ENCODE measurements around the gene OSGIN1.

Gene OSGIN1

DNA sequence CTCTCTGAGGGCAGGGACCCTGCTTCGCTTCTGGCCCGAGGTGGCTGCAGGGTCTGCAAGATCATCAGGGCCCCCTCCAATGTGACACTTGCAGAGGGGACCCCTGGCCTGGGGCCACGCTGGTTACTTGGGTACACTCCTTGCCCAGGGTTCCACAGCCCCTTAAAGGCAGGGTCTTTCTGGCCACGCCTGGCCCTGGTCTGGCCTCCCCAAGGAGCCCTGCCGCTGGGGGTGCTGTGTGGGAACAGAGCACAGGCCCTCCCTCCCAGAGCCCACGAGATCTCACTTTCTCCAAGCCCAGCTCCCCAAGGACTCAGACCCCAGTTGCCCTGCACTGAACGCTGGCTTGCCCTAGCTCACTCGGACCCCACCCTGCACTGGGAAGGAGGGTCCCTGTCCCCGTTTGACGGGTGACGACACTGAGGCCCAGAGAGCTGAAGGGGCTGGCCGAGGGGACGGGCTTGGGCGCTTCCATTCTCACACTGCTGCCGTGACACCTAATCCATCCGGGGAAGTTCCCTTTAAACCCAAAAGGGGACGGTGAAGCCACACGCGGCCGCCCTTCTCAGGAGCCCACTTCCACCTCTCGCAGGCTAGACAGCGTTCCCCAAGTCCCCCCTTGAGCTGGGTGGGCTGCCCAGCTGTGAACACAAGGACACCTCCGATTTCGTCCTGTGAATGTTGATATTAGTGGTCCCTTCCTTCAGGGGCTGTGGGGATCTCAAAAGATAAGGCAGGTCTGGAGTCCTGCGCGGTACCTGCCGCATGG, 26.9 kb upstream of the OSGIN1 start:
- in situ Hi-C loops (cut with HindIII; ENCODE audit: low sequenced_read_pairs) = no loop called here

DNA sequence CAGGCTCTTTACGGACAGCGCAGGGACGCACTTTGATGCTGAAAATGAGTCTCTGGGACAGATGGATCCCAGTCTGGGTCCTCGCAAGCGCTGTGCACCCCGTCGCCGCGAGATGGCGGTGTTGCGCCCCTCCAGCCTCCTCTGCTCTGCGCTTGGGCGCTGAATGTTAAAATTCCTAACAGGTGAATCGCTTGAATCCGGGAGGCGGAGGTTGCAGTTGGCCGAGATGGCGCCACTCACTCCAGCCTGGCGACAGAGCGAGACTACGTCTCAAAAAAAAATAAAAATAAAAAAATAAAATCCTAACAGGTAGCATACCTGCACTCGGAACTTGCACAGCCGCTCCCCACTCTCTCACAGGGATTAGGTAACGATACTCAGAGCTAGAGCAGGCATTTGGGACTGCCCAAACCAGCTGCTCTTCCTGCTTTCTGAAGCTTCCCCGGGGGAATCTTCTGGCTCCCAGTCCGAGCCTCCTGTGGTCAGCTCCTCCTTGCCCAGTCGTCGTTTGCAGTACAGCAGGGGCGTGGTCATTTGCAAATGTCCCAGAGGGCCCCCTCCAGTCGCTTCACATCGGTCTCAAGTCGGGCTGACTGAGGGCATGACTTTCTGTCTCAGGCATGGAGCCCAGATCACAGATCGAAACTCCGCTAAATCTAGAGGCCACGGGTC, 26.2 kb upstream of the OSGIN1 start:
- in situ Hi-C loops (cut with HindIII; ENCODE audit: low sequenced_read_pairs) = no loop called here

DNA sequence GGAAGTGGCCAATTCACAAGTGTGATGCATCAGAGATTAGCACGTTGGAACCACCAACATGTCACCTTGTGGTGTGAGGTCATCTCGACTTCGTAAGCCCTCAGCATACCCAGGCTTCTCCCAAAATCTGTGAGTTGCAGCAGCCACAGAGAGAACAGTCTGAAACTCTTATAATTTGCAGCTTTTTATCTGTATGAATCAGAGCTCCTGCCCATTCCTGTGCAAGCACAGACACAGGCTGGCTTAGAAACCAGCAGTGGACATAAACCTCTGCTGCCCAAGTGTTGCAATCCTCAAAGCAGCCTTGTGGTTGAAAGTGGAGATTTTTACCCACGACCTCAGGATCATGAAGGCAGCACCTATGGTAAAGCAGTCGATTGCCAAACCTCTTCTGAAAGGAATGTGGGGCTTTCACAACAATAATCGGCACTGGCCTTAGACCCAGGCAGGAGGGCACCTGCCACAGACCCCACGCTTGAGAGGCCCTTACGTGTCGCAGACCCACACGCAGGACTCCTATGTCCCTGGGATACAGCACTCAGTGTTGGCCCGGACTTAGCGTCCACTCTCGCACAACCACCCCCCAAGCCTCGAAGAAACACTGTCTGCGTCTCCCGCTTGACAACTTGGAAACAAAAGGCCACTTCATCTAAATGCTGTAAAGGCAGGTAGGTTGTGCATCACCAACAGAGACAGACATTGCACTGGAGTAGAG, 24.5 kb upstream of the OSGIN1 start:
- in situ Hi-C loops (cut with HindIII; ENCODE audit: low sequenced_read_pairs) = no loop called here

DNA sequence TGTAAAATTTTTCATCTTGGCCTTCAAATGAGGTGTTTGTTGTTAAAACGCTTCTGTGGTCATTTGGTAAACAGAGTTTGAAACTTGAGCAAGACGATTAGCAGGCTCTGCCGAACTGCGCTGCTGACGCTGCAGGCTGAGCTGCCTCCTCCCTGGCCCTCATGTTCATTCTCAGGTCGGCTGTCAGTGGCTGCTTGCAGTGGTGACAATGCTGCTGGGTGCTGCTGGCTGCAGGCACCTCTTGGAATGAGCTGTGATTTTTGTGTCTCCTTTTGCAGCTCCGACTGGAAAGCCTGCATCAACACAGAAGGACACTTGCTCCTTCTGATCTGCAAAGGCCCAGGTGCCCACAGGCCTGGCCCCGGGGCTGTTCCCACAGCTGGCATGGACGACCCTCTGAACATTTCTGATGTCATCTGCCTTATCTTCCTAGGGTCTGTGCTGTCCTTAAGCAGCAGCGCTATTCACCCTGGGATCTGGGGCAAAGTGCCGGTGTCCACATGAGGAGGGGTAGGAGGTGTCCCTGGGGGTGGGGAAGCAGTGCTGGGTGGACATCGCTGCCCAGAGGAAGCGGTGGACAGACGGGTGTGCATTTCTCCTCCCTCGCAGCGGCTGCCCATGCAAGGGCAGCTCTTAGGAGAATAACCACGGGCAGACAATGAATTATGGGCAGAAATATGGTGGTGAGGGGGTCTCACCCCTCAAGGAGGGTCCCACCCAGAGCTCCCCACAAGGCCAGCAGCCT, 23.1 kb upstream of the OSGIN1 start:
- in situ Hi-C loops (cut with HindIII; ENCODE audit: low sequenced_read_pairs) = no loop called here

DNA sequence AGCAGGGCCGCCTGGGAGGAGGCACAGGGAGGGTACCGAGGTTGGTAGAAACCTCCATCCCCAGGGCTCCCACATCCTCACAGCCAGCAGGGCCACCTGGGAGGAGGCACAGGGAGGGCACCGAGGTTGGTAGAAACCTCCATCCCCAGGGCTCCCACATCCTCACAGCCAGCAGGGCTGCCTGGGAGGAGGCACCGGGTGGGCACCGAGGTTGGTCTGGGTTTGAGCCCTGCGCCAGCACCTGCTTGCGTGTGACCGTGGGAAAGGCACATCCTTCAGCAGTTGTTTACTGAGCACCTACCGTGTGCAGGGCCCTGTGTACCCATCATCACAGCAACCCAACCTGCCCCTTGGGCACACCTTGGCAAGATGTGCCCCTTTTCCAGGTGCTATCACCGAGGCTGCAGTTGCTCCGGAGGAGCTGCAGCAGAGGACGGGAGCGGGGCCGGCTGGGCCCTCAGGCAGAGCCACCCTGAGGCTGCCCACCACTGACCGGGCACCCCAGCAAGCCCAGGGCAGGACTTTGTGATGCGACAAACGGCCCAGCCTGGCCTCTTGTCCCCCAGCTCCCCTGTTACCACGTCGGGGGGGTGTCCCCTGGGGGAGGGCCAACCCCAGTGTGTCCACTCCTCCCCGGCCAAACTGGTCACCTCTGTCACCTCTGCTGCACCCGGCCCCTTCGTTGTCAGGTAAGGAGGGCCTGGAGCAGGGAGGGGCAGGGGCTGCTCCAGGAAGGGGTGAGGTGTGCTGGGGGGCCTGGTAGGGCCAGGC, 22.1 kb upstream of the OSGIN1 start:
- in situ Hi-C loops (cut with HindIII; ENCODE audit: low sequenced_read_pairs) = no loop called here

DNA sequence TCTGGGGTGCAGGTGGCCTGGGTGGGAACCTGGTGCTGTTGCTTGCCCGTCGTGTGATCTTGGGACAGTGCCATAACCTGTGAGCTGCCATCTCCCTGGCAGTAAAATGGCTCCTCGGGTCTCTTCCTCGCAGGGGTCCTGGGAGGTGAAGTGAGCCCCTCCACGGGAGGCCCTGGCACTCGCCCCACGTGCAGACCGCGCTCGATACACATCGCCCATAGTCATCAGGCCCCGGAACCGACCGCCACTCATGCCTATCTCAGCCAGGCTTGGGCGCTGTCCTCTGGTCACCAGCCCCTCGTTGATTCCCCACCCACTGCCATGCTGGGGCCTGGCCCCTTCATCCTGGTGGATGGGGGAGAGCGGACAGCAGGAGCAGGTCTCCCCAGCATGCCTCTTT, 21.5 kb upstream of the OSGIN1 start:
- in situ Hi-C loops (cut with HindIII; ENCODE audit: low sequenced_read_pairs) = no loop called here

DNA sequence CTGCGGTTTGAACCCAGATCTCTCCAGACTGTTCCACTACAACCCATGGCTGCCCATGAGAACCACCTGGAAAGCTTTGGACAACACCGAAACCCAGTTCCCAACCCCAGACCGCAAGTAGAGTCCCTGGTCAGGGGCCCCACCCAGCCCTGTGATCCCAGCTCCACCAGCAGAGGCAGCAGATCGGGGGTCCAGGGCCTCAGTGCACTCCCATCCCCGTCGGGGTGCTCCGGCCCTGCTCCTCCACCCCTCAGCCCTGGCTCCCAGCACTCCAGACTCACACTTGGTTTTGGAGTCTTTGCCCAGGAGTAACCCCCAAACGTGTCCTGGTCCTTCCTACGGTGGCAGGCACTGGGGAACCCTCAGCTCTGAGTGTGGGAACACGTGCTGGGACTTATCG, 20.7 kb upstream of the OSGIN1 start:
- in situ Hi-C loops (cut with HindIII; ENCODE audit: low sequenced_read_pairs) = no loop called here

DNA sequence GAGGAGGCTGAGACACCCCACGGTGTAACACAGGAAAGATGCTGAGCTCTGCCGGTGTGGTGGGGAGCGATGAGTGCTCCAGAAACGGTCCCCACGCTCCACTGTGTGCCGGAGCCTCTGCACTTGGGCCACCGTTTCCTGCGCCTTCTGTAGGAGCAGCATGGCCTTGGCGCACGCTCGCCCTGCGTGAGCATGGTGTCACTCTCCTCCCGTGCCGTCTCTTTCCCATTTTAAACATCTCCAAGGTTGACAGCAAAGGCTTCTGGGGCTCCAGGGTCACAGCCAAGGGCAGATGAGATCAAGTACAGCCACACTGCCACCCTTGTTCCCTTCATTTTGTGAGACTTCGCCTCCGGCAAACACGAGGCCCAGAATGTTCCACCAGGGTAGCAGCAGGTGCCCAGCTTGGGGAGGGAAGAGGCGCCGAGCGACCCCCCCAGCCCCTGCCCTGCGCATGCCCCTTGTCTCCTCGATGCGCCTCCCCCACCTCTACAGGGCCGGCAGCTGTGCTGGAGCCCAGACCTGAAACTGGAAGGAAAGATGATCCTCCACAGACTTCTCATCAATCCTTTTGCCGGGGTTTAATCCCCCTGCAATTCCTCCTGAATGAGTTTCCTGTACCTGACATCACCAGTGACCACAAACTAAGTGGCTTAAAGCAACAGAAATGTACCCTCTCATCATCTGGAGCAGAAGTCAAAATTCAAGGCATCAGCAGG, 19.9 kb upstream of the OSGIN1 start:
- in situ Hi-C loops (cut with HindIII; ENCODE audit: low sequenced_read_pairs) = no loop called here

DNA sequence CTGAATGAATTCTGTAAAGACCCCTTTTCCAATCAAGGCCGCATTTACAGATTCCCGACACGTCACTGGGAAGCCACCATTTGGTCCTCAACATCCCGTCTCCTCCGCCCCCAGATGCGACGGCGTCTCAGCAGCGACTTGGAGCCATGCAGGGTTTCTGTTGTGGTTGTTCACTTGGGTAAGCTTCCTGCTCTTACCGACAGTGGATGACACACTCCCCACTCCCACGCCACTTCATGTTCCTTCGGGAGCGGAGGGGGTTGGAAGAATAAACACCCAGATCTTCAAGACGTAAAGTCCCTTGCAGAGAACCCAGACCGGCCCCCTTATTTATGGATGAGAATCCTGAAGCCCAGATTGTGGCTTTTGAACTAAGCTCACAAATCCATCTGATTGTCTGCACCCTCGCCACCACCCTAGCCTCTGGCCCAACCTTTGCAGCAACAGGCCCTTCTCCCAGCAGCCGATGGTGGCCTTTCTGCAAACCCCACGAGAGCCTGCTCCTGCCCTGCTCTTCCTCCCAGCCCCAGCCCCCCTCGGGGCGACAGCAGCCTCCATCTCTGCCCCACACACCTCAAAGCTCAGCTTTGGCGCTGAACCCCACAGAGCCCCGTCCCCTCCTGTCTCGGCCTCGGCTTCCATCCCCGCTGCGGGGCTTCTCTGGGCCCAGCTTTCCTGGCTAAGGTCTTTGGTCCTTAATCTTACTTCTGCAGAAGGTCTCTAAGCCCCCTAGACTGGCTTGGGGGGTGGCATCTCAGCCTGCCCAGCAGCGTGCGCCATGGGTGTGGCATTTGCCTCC, 19.0 kb upstream of the OSGIN1 start:
- in situ Hi-C loops (cut with HindIII; ENCODE audit: low sequenced_read_pairs) = no loop called here

DNA sequence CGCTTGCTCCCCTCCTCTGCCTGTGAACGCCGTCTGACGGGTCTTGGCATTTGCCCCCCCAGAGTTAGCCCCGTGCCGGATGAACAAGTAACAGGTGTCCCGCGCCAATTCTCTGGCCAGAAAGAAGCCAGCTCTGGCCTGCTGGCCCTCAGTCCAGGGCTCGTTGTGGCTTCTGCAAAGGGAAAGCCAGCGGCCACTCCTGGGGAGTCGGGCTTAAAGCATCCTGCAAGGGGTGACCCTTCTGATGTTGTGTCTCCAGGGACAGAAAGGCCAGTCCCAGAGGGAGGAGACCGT, 18.4 kb upstream of the OSGIN1 start:
- in situ Hi-C loops (cut with HindIII; ENCODE audit: low sequenced_read_pairs) = no loop called here

DNA sequence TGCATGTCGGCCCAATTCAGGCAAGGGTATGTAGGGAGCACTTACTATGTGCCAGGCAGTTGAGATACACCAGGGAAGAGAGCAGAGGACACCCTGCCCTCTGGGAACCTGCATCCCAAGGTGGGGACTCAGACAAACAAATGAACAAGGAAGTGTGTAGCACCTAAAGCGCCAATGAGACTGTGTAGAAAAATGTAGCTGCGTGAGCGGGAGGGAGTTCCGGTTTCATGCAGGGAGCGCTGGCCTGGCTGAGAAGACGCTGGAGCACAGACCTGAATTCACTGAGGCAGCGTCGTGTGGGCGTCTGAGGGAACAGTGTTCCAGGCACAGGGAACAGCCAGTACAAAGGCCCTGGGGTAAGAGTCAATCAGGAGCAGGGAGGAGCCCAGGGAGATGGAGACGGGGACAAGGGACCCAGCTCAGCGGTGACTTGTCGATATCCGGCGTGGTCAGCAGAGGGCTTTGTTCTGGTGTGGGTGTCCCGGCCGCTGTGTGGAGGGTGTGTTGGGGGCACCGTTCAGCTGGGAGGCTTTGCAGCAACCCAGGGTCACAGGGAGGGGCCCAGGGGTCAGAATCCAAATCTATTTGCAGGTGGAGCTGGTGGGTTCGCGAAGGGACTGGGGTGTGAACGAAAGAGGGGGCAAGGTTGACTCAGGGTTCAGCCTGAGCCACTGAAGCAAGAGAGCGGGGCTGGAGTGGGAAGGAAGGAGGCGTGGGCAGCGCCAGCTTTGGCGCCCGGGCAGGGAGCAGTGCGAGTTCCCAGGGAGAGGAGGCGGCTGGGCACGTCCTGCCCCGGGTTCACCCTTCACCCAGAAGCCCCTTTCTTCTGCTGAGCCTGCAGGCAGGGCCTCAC, 17.8 kb upstream of the OSGIN1 start:
- in situ Hi-C loops (cut with HindIII; ENCODE audit: low sequenced_read_pairs) = no loop called here

DNA sequence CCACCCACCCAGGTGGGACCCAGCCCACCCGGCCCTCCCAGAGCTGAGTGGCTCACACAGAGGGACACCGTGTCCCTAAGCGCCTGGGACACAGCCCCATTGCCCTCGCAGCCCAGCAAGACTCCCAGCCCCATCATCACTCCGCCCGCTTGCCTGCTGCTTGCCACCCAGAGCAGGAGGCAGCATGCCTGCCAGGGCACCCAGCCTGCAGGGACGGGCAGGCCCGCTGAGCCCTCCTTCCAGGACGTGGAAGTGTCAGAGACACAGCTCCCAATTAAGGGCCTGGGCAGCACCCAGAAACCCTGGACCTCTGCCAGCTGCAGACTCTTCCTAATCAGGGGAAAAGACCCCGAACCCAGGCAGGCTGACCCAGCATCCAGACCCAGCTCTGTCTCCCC, 17.2 kb upstream of the OSGIN1 start:
- in situ Hi-C loops (cut with HindIII; ENCODE audit: low sequenced_read_pairs) = no loop called here

DNA sequence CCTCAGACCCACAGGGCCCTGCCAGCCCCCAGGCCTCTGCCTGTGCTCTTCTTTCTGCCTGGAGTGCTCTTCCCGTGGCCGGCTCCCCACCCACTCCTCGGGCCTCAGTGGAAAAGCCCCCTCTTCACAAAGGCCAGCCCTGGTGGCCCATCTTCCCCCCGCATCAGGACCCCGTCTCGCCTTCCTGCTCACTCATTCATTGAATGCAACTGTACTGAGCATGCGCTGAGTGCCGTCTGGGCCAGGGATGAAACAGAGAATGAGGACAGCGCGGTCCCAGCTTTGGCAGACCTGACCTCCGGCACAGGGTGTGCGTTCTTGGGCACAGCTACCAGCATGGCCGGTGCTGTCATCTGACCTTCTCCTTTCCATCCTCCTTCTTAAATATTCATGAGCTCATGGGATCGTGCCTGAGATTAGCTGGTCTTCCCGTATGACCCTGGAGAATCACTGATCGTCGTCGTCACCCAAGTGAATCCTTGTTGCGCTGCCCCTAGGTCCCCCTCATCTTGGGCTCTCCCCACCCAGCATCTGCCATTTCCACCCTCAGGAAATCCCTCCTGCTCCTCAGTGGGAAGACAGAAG, 16.4 kb upstream of the OSGIN1 start:
- in situ Hi-C loops (cut with HindIII; ENCODE audit: low sequenced_read_pairs) = no loop called here

DNA sequence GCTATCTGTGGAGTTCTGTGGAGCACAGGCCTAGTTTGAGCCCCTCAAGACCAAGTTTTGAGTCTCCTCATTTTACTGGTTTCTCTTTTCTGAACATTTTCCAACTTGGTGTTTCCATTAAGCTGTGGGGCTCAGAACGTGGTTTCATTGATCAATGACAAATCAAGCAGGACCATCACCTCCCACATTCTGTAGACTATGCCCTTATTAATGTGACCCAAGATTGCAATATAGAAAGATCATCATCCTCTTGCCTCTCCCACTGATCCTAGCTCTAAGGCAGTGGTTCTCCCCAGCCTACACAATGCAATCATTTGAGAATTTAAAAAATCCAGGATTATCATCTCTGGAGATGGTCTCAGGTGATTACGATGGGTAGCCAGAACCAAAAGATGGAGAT, 15.8 kb upstream of the OSGIN1 start:
- in situ Hi-C loops (cut with HindIII; ENCODE audit: low sequenced_read_pairs) = no loop called here

DNA sequence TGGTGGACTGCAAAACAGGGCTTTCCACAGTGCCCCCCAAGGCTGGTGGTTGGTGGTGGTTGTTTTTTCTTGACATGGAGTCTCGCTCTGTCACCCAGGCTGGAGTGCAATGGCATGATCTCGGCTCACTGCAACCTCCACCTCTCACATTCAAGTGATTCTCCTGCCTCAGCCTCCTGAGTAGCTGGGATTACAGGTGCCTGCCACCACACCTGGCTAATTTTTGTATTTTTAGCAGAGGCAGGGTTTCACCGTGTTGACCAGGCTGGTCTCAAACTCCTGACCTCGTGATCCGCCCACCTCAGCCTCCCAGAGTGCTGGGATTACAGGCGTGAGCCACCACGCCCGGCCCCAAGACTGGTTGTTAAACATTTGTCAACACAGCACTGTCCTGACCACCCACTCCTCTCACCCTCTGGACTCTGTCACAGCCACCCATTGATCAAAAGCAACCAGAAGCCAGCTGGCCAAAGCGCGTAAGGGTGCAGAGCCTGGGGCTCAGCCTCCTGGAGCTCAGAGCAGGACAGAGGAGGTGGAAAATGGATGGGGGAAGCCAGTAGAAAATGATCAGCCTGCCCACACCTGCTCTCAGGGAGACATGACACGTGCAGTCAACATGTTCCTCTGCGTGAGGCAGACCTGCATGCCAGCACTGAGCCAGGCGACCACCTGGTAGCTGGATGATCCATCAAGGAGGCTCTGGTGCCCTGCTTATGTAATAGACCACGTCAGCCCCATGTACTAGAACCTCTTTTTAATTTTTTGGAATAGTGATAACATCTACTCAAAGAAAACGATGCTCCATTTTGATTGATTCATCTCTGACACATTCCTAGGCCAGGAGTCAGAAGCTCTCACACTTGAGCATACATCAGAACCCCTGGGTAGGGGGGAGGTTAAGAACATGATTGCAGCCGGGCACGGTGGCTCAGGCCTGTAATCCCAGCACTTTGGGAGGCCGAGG, 14.8 kb upstream of the OSGIN1 start:
- in situ Hi-C loops (cut with HindIII; ENCODE audit: low sequenced_read_pairs) = no loop called here

DNA sequence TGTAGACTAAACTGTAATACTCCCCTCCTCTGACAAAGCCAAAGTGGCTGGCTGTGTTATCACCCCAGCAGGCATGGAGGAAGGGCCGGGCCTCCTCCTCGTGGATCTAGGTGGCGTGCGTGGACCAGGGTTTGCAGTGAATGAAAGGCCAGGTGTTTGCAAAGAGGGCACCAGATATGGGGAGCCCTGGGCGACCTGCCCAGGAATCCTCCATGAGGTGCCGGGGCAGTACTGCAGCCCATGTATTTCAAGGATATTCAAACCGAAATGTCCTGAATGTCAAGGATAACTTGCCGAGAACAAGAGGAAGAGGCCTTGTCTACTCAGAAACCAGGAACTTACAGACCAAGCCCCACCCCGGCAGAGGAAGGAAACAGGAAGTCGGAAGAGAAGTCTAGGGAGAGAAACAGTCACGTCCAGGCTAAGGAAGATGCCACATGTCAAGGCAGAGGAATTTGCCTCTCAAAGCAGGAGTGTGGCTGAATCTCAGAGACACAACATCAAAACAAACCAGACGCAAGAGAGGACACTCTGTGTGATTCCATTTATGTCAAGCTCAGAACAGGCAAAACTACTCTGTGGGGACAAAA, 13.7 kb upstream of the OSGIN1 start:
- in situ Hi-C loops (cut with HindIII; ENCODE audit: low sequenced_read_pairs) = no loop called here

DNA sequence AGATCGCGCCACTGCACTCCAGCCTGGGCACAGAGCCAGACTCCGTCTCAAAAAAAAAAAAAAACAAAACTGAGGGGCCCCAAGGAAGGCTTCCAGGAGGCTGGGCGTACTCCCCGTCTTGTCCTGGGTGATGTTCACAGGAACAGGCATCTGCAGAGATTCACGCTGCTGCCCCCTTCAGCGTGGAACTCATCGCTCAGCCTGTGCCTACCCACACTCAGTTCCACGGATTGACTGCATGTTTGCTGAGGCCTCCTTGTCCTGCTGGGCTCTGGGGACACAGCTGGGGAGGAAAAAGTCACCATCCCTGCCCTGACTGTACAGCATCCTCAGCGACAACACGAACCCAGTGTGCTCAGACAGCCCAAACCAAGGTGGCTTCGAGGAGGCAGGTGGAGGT, 12.9 kb upstream of the OSGIN1 start:
- in situ Hi-C loops (cut with HindIII; ENCODE audit: low sequenced_read_pairs) = no loop called here
